Mammary epithelial cell (primary cell): ENCODE data around the gene NAA40.

ENCODE experiments used
- EZH2 ChIP-seq: IDR thresholded peaks from 2 replicates; pipeline ENCODE4 v1.6.1; 2012; ENCODE audit warnings: low read length, inconsistent platforms, borderline replicate concordance
- TF ChIP-seq, protein P1 (sequence below), 2 donors: IDR thresholded peaks in 1 of 2; conservative IDR thresholded peaks in 1 of 2; 2 replicates each; pipeline ENCODE4 v1.5.1; 2011 to 2012; ENCODE audit warnings: inconsistent platforms in 2 of 2, low read length in 2 of 2, mild to moderate bottlenecking in 2 of 2, control low read depth in 1 of 2, low read depth in 1 of 2; ENCODE audit not compliant: insufficient read depth in 1 of 2; ENCODE audit errors: extremely low read depth in 1 of 2

DNA sequence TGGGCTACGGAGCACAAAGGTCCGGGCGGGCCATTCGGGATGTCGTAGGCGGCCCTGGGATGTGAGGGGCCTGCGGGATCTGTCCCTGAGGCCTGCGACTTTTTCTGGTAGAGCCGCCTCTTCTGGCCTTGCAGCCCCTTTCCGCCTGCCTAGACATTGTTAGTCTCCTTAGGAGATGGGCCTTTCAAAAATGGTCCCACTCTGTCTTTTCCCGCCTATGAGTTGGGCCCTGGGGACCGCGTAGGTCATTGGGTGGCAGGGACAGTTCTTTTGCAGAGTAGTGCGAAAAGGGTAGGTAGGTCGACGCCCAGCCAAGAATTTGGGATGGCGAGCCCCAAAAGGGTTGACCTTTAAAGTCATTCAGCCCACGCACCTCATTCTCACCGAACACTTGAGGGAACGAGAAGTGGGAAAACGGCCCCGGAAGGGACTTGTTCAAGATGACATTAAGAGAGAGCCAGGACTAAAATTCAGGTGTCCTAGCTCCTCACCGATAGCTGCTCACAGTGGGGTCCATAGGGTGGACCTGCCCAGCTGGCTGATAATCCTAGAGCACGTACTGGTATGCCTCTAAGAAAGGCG is 48.2 kb downstream of the NAA40 start:
- TF ChIP-seq, protein P1, sequence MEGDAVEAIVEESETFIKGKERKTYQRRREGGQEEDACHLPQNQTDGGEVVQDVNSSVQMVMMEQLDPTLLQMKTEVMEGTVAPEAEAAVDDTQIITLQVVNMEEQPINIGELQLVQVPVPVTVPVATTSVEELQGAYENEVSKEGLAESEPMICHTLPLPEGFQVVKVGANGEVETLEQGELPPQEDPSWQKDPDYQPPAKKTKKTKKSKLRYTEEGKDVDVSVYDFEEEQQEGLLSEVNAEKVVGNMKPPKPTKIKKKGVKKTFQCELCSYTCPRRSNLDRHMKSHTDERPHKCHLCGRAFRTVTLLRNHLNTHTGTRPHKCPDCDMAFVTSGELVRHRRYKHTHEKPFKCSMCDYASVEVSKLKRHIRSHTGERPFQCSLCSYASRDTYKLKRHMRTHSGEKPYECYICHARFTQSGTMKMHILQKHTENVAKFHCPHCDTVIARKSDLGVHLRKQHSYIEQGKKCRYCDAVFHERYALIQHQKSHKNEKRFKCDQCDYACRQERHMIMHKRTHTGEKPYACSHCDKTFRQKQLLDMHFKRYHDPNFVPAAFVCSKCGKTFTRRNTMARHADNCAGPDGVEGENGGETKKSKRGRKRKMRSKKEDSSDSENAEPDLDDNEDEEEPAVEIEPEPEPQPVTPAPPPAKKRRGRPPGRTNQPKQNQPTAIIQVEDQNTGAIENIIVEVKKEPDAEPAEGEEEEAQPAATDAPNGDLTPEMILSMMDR (conservative IDR thresholded peaks at IDR 0.05 in 1 of 2, IDR thresholded peaks at IDR 0.05 in 1 of 2; ENCODE audit: extremely low read depth in 1 of 2, insufficient read depth in 1 of 2, low read depth in 1 of 2, low read length in 2 of 2): no peak
- no peak for TF ChIP-seq EZH2
